Measurements from ENCODE around the gene FBLN2. TPM values are rescaled to one million over a fixed set of nuclear protein-coding genes. Genes with fewer than 3 reads are reported as not detected.

Gene FBLN2
- total RNA-seq, 1 experiment from 2014 or later, result 33.6 TPM

GRCh38 chr3:13565581-13566452 is 16.9 kb downstream of the FBLN2 start:
- Histone ChIP-seq H3K36me3 (no peaks in the 10 kb centered on the region), H3K27me3 (no peaks in the 10 kb centered on the region), H3K9me3 (no peaks in the 10 kb centered on the region), H3K4me3 (no peak overlapping the region)
- no peak for DNase-seq

GRCh38 chr3:13566453-13566748 is 17.5 kb downstream of the FBLN2 start:
- Histone ChIP-seq H3K9me3 (no peaks in the 10 kb centered on the region), H3K4me3 (no peak overlapping the region), H3K36me3 (no peaks in the 10 kb centered on the region), H3K27me3 (no peaks in the 10 kb centered on the region)
- no peak for DNase-seq

- no peak overlapping the region for H3K4me3 ChIP-seq
- H3K36me3 ChIP-seq, result no peaks in the 10 kb centered on the region
- no peaks in the 10 kb centered on the region for H3K9me3 ChIP-seq
- DNase-seq, result no peak
- H3K27me3 ChIP-seq, result no peaks in the 10 kb centered on the region
These were observed 17.9 kb downstream of the FBLN2 start for GRCh38 chr3:13566769-13567310.

- no peak for DNase-seq
- no peaks in the 10 kb centered on the region for H3K36me3 ChIP-seq
- H3K4me3 ChIP-seq, result no peak overlapping the region
- no peaks in the 10 kb centered on the region for H3K27me3 ChIP-seq
- H3K9me3 ChIP-seq, result no peaks in the 10 kb centered on the region
These were observed 19.0 kb downstream of the FBLN2 start for GRCh38 chr3:13567684-13568514.

- H3K36me3 ChIP-seq, result no peaks in the 10 kb centered on the region
- no peak for DNase-seq
- no peaks in the 10 kb centered on the region for H3K9me3 ChIP-seq
- no peaks in the 10 kb centered on the region for H3K27me3 ChIP-seq
- H3K4me3 ChIP-seq, result no peak overlapping the region
These were observed 19.6 kb downstream of the FBLN2 start for GRCh38 chr3:13568515-13569028.

GRCh38 chr3:13569201-13569600 is 20.3 kb downstream of the FBLN2 start:
- no peak for DNase-seq
- no peaks in the 10 kb centered on the region for H3K36me3 ChIP-seq
- H3K4me3 ChIP-seq, result no peak overlapping the region
- no peaks in the 10 kb centered on the region for H3K27me3 ChIP-seq
- H3K9me3 ChIP-seq, result no peaks in the 10 kb centered on the region

- Histone ChIP-seq H3K4me3 (no peak overlapping the region), H3K27me3 (no peaks in the 10 kb centered on the region), H3K36me3 (no peaks in the 10 kb centered on the region), H3K9me3 (no peaks in the 10 kb centered on the region)
- DNase-seq, result no peak
These were observed 20.9 kb downstream of the FBLN2 start for GRCh38 chr3:13569641-13570390.

- Histone ChIP-seq H3K27me3 (no peaks in the 10 kb centered on the region), H3K9me3 (no peaks in the 10 kb centered on the region), H3K36me3 (no peaks in the 10 kb centered on the region), H3K4me3 (no peak overlapping the region)
- DNase-seq, result no peak
These were observed 21.7 kb downstream of the FBLN2 start for GRCh38 chr3:13570391-13571194.

- no peaks in the 10 kb centered on the region for H3K9me3 ChIP-seq
- H3K4me3 ChIP-seq, result no peak overlapping the region
- H3K36me3 ChIP-seq, result no peaks in the 10 kb centered on the region
- H3K27me3 ChIP-seq, result no peaks in the 10 kb centered on the region
- DNase-seq, result no peak
These were observed 22.3 kb downstream of the FBLN2 start for GRCh38 chr3:13571264-13571663.

GRCh38 chr3:13571831-13572750 is 23.2 kb downstream of the FBLN2 start:
- H3K9me3 ChIP-seq, result no peaks in the 10 kb centered on the region
- H3K4me3 ChIP-seq, result no peak overlapping the region
- DNase-seq, result no peak
- H3K36me3 ChIP-seq, result no peaks in the 10 kb centered on the region
- no peaks in the 10 kb centered on the region for H3K27me3 ChIP-seq

GRCh38 chr3:13572926-13573623 is 24.1 kb downstream of the FBLN2 start:
- DNase-seq, result no peak
- no peaks in the 10 kb centered on the region for H3K27me3 ChIP-seq
- H3K36me3 ChIP-seq, result no peaks in the 10 kb centered on the region
- H3K4me3 ChIP-seq, result no peak overlapping the region
- no peaks in the 10 kb centered on the region for H3K9me3 ChIP-seq

GRCh38 chr3:13574083-13574797 is 25.3 kb downstream of the FBLN2 start:
- Histone ChIP-seq H3K4me3 (no peak overlapping the region), H3K9me3 (no peaks in the 10 kb centered on the region), H3K36me3 (no peaks in the 10 kb centered on the region), H3K27me3 (no peaks in the 10 kb centered on the region)
- DNase-seq, result no peak

GRCh38 chr3:13574798-13575451 is 26.0 kb downstream of the FBLN2 start:
- no peak for DNase-seq
- Histone ChIP-seq H3K36me3 (no peaks in the 10 kb centered on the region), H3K27me3 (no peaks in the 10 kb centered on the region), H3K9me3 (no peaks in the 10 kb centered on the region), H3K4me3 (no peak overlapping the region)

Measured in MG63 (cell line).